Left hindlimb (tissue), 1 donor: ENCODE measurements around the gene PABPC1L.

Experiments
- DNase-seq: peaks from one replicate; pipeline ENCODE4 v3.0.0-alpha.2; 2018

PABPC1L gene

DNA sequence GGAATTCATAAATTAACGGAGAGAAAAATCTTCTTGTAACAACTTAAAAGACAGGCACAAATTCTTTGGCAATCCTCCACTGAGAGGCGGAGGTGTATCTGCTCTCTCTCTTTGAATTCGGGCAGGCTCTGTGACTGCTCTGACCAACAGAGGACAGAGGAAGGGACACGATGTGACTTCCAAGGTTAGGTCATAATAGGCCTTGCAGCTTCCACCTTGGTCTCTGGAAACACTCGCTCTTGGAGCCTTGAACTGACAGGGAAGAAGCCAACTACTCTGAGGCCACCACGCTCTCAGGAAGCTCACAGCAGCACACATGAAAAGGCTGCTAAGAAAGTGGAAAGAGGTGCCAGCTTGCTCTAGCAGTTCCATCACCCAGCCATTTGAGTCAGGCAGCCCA, 35.4 kb downstream of the PABPC1L start:
- no peak for DNase-seq

DNA sequence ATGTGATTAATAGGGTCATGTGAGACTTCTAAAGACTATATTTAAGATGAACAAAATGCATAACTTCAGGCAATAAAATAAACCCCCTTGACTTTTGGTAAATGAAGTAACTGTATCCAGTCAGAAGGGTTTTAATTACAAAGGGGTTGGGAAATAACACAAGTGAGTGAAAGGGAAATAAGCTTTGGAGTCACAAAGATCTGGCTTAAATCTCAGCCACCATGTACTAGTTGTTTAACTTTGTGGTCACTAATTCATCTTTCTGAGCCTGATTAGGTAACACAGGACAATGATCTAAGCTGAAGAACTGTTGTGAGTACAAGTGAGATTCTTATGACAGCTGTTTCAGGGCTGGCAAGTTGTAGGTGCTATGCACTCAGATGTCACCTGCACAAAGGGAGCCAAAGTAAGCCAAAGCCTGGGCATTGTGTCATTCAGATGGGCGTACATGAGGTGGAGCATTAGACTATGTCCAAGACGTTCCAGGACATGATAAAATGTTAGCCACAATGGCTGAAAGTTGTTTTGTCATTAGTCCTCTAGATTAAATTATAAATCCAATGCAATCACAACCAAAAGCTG, 36.5 kb downstream of the PABPC1L start:
- DNase-seq, result no peak

DNA sequence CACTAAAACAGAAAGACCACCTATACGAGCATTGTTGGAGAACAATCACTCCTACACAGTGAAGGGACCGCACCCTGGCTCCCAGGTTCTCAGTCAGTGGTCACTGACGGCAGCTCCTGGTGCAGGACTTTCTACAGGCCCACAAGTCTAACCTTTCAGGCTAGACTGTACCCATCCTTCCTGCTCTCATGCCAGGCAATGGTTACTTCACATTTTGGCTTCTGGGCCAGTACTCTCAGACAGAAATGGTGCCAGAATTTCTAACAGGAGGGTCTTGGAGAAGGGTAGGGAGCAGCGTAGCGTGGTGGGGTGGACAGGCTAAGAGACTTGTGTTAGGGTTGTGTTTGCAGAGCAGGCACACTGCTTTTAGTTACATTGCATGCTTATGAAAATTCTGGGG, 38.2 kb downstream of the PABPC1L start:
- DNase-seq, result no peak

DNA sequence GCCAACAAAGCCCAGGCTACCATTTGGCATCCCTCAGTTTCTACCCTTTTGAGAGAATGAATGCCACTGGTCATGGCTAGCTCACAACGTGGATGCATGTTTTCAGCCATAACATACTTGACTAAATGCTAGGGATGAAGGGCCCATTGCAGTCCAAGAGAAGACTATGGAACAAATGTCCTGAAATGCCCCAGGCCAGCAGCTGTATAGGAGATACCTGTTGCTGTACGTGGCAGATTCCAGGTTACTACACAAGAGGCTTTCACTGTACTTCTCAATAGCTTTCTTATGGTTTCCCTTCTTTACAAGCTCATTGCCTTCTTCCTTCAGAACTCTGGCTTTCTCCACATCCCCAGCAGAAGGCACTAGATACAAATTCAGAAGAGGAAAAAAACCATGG, 38.7 kb downstream of the PABPC1L start:
- DNase-seq, result no peak

DNA sequence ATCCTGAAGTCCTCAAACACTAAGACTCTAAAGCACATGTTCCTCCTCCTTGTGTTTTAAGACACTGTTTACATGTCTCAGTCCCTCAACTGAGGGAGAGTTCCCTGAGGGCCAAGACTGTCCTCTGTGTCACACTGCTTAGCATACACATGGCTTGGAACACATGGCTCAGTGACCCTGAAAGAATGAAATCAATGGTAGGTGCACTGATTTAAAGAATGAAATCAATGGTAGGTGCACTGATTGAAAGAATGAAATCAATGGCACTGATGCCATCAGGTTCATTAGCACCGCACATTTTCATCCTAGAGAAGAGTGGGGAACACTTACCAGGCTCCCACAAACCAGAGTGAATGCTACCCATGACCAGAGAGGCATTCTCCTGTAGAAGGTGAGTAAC, 40.5 kb downstream of the PABPC1L start:
- DNase-seq, result no peak

DNA sequence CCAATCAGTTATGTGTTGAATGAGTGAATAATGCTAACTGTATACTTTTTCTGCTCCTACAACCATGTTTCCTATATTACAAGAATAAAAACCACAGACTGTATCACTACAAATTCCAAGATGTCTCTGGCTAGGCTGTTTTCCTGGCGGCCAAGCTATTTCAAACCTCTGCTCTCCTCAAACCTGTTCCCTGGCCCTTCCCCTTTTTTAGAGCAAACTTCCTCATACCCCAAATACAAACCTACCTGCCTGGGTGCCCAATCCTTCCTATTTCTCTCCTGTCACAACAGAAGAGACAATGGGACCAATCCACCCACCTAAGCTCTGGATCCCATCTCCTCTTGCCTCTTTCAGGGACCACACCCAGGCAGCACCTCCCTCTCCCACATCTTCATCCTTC, 42.9 kb downstream of the PABPC1L start:
- no peak for DNase-seq

DNA sequence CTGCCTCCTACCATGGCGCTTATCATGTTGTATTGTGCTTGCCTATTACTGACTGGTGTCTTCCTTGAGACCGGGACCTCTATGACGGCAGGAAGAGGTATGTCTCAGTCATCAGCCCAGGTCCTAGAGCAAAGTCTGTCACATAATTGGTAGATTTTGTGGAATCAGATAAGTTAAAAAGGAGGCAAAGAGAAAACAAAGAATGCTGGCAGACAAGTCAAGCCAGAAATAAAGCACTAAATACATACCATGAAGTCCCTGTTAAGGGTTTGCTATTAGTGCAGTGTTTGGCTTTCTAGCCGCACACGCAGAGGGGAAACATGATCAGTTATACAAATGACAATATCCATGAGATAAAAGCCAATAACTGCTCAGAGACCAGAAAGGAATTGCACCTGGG, 44.4 kb downstream of the PABPC1L start:
- DNase-seq, result no peak

DNA sequence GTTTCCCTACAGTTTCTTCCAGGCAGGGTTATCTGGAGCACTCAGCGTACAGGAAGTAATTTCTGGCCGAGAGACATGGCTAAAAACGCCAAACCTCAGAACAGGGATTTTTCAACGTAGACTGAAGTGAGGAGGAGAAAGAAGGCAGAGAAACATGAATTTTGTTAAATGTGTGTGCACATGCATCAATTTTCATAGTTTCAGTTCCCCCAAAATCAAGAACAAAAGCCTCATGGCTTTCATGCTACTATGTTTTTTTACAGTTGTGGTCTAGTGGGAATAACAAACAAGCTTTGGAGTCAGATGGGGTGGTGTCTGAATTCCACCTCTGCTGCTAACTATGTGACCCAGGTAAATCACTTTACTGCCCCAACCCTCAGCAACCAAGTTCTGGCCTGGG, 45.4 kb downstream of the PABPC1L start:
- no peak for DNase-seq

DNA sequence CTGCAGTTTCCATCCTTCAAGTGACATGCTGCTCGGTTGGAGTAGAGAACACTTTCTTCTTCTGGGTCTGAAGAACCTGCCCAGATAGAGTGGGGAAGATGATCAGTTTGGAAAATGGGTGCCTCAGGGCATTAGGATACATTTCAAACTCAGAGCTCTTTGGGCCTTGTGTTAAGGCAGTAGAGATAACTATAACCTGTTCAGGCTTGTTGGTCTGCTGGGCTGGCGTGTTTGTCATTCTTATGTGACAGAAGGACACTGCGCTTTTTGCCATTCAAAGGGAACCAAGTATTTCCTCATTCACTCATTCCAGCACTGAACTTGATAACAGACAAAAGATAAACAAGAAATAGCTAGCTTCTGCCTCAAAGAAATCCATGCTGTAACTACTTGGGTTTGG, 46.5 kb downstream of the PABPC1L start:
- no peak for DNase-seq

DNA sequence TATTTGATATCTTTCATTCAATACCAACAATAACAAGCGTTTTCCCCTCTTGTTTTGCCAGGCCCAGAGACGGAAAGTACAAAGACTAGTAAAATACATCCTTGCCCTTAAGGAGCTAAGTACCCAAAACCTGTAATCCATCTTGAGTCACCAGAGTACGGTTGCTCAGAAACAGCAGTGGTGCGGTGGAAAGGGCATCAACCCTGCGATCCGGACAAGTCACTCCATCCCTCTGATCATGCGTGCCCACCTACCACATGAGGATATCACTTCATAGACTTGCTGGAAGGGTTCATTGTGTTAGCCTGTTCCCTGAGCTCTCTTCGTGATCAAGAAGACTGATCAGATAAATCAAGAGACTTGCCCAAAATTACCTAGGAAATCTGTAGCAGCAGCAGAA, 48.4 kb downstream of the PABPC1L start:
- no peak for DNase-seq

DNA sequence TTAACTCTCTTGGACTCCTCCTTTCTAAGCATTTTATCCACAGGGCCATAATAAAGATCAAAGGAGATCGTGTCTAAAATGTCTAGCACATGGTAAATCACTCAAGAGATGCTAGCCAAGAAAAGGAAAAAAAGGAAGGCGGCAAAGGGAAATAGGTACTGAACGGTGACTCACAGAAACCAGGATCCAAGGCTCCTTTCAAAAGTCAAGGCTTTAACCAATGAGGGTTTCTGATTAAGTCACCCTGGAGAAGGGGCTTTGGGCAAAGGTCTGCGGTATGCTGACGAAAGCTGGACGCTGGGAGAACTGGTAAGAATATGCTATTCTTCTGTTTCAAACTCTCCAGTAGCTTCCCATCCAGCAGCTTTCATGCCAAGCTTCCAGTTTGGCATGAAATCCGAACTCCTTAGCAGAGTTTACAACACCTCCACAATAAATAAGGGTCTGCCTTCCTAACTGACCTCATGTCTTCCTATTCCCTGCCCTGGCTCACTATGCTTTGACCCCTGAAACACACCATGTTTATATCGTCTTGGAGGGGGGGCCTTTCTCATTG, 49.3 kb downstream of the PABPC1L start:
- no peak for DNase-seq

DNA sequence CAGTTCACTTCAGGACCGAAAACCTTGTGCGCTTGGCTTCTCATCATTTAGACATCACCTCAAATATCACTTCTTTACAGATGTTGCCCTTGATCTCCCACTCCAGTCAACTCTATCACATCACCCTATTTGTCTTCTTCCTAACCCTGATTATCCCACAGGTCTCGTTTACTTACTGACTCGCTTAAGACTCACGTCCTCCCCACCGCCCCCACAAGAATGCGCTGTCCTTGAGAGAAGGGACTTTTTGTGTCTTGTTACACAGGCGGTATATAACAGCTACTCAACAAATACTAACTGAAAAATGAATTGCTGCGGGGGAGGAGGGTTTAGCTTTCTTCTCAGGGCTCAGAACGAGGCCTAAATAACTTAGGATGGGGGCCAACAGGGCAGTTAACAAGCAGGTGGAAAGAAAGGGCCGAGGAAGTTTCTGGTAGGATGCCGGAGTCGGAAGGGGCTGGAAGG, 49.8 kb downstream of the PABPC1L start:
- no peak for DNase-seq

DNA sequence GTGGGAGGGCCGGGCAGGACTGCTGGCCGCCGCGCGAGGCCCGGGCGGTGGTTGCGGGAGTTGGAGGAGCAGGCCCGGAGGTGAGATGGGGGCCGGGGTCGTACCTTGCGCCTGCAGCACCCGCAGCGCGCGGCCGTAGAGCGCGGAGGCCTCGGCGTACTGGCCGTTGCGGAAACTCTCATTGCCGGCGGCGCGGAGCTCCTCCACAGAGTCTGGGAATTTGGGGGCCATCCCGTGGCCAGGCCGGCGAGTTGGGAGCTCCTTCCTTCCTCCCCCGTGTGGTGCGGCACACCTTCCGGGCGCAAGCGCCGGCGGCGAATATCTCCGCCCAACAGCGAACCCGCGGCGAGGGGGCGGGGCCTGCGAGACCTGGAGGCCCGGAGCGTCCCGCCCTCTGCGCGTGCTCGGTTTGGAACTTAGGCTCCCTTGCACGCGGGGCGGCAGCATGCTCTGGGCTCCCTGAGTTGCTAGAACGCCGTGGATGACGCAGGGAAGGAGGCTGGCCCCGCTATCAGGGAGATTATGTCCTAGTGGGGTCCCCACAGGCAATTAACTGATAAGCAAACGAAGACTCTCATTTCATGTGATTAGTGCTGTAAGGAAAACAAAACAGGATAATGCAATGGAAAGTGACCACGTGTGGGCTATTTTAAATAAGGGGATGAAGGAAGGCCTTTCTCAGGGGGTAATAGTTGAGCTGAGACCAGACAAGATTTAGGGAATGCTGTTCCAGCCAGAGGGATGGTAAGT, 50.4 kb downstream of the PABPC1L start, which contains the start of gene TOMM34:
TOMM34 (minus strand) TSS at position 295 of the 750 bp plus-strand sequence; CDS start at position 231, 64 bp downstream.
- DNase-seq, result peak; percentile 92

DNA sequence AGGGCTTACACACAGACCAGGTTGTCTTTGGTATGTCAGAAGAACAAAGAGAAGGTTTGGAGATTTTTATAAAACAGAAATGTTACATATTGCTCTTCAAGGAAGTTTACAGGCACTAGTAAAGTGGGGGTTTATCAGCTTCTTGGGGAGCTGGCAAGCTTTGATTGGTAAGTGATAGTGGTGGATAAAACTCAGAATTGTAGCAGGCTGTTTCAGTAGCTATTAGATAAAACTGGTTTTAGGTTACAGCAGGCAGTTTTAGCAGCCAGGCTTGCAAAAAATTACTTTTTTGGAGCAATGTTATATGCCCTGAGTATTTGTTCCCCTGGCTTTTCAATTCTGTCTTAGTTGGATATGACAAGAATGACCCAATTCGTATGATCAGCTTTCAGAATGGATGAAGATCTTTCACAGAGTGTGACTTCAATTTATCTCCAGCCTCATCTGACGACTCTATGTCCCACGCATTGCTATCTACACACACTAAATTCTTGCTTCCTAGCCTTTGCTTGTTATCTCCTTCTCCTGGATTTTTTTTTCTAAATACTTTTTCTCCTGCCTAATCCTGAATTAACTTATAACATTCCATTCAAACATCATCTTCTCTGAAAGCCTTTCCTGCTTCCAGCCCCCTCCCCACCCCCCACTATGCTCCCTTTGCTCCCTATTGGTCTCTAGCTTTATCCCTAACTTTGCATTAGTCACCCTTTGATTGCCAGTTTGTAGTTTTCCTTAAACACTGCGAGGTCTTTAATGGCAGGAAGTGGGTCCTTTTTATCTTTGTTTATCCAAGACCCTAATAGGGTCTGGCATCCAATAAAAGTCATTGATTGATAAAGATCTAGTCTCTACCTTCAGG, 51.4 kb downstream of the PABPC1L start:
- no peak for DNase-seq

DNA sequence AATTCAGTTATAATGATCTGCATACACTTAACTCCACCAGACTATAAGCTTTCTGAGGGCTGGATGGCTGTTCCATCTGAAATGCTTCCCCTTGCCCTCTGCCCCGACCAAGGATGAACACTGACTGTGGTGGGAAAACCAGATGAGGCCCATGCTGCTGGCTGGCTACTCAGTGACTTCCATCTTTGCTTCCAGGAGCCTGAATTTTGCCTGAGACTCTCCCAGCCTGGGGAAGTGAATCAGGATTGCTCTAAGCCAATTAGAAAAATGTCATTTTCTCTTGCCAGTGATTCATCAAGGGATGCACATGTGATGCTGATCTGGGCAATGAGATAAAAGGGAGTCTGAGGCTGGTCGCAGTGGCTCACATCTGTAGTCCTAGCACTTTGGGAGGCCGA, 52.0 kb downstream of the PABPC1L start:
- no peak for DNase-seq

DNA sequence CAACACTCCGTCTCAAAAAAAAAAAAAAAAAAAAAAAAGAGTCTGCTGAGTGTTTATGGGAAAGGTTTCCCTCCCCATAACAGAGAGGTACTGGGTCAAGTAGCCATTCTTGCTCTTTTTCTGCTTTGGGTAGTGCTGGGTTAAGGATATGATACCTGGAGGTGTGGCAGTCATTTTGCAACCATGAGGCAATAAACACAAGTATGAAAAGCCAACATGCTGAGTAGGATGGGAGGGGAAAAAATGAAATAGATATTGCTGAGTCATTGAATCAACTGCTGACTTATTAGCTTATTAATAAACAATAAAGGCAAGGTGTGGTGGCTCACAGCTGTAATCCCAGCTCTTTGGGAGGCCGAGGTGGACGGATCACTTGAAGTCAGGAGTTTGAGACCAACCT, 52.6 kb downstream of the PABPC1L start:
- no peak for DNase-seq

DNA sequence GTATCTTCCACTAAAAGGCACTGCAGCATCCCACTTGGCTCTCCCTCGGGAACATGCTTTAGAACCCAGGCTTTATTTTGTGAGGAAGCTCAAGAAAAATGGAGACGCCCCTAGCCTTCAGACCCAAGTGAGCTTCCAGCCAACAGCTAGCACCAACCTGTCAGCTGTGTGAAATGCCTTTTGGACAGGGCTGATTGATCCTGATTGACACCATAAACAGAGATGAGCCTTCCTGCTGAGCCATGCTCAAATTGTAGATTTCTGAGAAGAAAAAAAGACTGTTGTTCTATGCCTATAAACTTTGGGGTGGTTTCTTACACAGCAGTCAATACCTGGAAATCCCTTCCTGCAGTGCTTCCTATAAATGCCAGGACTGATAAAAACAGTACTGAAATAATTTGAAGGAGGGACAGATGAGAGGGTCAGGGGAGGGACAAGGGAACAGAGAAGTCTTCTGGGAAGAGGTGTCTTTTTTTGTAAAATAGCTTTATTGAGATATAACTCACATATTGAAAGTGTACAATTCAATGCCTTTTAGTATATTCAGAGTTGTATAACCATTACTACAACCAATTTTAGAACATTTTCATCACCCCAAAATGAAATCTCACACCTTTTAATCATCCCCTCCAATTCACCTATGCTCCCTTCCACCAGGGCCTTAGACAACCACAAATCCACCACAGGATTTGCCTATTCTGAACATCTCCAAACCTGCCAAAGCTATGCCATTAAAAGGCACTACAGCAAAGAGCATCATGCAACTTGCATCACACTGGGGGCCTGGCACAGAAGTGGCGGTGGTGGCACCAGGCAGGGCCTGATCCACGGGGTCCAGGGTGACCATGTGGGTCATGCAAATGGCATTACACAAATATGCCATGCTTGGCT, 53.7 kb downstream of the PABPC1L start:
- DNase-seq, result no peak

DNA sequence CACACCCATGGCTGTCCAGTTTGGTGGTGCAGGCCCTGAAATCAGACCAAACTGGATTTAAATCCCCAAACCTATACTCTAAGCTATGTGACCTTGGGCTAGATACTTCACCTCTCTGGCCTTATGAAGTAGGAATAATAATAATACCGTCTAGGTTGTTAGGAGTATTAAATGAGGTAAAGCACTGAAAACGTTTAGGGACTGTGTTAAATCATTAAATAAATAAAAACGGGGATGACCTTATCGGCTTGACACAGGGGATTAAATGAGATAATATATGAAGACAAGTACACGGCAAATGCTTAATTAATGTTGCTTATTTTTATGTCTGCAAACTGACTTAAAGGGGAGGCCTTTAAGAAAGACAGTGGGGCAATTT, 55.8 kb downstream of the PABPC1L start:
- no peak for DNase-seq

DNA sequence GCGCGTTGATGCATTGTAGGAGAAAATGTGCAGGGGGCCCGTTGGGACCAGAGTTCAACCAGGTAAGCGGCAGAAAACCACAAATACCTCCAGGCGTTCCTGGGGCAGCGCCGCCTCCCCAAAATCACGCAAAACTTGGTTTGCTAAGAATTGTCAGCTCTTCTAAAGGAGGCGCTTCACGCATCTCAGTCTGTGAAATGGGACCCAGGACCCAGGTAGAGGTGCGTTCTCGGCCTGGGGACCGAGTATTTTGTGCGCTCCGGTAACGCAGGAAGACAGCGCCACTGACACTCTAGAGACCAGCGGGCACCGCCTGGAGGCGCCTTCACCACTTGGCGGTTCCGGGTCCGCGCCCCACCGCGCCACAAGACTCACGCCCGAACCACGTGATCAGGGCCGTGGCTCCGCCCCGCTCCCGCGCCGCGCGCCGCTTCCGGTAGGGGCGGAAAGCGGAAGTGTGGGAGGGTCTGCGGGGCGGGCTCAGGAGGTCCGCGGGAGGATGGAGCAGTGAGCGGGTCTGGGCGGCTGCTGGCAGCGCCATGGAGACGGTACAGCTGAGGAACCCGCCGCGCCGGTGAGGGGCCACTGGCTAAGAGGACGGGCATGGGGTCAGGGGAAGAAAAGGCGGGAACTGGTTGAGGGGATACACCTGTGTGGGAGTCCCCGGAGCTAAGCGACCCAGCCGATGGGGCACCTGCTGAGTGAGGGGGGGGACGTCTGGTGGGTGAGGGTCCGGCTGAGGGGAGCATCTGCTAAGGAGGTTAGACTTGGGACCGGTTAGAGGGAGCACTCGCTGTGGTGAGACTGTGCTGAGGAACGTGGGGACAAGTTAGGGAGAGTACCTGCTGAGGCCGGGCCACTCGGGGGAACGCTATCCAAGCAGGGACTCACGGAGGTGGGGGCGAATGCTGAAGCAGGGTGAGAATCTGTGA, 56.4 kb downstream of the PABPC1L start, which contains the start of gene STK4:
STK4 (plus strand) TSS at position 483 of the 932 bp plus-strand sequence; CDS start at position 540, 57 bp downstream.
- peak; percentile 95 for DNase-seq

DNA sequence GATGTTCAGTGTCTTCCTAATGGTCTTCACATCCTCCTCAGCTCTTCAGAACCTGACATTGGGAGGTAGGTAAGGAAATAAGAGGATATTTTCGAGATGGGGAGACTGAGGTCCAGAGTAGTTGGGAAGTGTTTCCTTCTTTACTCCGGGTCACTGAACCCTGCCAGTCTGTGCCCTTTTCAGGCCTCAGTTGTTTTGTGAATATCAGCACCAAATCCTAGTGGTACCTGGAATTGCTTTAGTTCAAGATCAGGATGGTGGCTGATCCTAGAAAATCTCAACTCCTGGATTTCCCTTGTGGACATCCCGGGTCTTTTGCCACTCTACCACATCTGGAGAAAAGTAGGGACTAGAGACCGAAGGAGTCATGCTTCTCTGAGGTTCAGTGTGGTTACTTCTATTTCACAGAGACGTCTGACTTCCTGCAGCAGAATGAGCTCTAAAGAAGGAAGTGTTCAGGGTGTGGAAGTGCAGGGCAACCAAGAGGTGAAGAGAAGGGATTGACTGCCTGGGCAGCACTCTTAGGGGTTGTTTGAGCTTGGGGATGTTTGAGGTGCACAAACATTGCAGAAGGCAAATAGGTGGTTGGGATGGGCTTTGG, 57.4 kb downstream of the PABPC1L start:
- no peak for DNase-seq
